ENCODE data around the gene FZR1. TPM values are rescaled to one million over a fixed set of nuclear protein-coding genes. Genes with fewer than 3 reads are reported as not detected.
A peak's percentile ranks its signal among the peaks of the same experiment; 100 is the strongest.

FZR1 gene
- total and polyA plus RNA-seq, 2 experiments from 2014 or later, result 48.6 to 68.5 TPM

DNA sequence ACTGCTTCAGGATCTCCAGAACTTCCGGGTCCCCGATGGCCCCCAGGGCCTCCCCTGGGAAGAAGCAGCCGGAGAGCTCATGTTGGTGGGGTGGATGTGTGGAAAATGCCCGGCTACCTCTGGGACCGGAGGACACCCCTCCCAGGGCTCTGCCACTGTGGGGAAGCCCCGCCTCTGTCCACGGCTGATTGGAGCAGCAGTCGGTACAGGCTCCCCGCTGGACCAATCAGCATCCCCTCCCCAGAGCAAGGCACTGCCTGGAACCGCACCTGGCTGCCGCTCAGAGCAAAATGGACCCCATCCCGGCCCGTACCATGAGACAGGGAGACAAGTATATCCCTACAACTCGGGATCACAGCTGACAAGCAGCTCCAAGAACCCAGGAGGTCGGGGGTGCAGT, 12.1 kb upstream of the FZR1 start:
- H3K4me1 ChIP-seq (ENCODE audit: low read depth), result no peaks in the 10 kb centered on the region
- no peaks in the 10 kb centered on the region for H3K27me3 ChIP-seq
- H3K4me3 ChIP-seq, result no peak overlapping the region
- H3K36me3 ChIP-seq, result peaks cover 8% of the 10 kb centered on the region
- DNase-seq (ENCODE audit: low read depth in 1 of 2, low spot score in 1 of 2), result peak in 1 of 2 donors; percentile 18
- TF ChIP-seq, protein P1, sequence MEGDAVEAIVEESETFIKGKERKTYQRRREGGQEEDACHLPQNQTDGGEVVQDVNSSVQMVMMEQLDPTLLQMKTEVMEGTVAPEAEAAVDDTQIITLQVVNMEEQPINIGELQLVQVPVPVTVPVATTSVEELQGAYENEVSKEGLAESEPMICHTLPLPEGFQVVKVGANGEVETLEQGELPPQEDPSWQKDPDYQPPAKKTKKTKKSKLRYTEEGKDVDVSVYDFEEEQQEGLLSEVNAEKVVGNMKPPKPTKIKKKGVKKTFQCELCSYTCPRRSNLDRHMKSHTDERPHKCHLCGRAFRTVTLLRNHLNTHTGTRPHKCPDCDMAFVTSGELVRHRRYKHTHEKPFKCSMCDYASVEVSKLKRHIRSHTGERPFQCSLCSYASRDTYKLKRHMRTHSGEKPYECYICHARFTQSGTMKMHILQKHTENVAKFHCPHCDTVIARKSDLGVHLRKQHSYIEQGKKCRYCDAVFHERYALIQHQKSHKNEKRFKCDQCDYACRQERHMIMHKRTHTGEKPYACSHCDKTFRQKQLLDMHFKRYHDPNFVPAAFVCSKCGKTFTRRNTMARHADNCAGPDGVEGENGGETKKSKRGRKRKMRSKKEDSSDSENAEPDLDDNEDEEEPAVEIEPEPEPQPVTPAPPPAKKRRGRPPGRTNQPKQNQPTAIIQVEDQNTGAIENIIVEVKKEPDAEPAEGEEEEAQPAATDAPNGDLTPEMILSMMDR (IDR thresholded peaks at IDR 0.05; ENCODE audit: low read depth, low read length), result no peak
- no peaks in the 10 kb centered on the region for H3K9me3 ChIP-seq (ENCODE audit: low read depth)
- no peak overlapping the region for H3K27ac ChIP-seq

DNA sequence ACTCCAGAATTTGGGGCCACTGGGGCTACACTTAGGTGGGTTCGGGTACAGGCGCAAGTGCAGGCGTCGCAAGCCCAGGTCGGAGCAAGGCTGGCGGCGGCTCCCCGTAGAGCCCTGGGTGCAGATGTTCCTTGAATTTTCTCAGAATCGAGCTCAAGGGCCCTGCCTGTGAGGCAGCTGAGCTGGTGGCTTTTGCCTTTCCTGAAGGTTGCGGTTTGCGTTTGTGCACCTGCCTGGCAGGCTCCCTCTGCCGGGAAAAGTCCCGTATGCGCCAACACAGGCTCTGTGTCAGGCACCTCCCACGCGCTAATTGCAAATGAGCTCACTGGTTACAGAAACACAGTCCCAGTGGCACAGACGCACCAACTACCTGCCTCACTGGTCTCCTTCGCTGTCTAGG, 11.6 kb upstream of the FZR1 start:
- Histone ChIP-seq H3K4me1 (ENCODE audit: low read depth) (peaks cover 2% of the 10 kb centered on the region), H3K36me3 (peaks cover 8% of the 10 kb centered on the region), H3K4me3 (no peak overlapping the region), H3K9me3 (ENCODE audit: low read depth) (no peaks in the 10 kb centered on the region), H3K27ac (no peak overlapping the region), H3K27me3 (no peaks in the 10 kb centered on the region)
- DNase-seq (ENCODE audit: low read depth in 1 of 2, low spot score in 1 of 2), result no peak
- TF ChIP-seq, protein P1 (IDR thresholded peaks at IDR 0.05; ENCODE audit: low read depth, low read length), result no peak

DNA sequence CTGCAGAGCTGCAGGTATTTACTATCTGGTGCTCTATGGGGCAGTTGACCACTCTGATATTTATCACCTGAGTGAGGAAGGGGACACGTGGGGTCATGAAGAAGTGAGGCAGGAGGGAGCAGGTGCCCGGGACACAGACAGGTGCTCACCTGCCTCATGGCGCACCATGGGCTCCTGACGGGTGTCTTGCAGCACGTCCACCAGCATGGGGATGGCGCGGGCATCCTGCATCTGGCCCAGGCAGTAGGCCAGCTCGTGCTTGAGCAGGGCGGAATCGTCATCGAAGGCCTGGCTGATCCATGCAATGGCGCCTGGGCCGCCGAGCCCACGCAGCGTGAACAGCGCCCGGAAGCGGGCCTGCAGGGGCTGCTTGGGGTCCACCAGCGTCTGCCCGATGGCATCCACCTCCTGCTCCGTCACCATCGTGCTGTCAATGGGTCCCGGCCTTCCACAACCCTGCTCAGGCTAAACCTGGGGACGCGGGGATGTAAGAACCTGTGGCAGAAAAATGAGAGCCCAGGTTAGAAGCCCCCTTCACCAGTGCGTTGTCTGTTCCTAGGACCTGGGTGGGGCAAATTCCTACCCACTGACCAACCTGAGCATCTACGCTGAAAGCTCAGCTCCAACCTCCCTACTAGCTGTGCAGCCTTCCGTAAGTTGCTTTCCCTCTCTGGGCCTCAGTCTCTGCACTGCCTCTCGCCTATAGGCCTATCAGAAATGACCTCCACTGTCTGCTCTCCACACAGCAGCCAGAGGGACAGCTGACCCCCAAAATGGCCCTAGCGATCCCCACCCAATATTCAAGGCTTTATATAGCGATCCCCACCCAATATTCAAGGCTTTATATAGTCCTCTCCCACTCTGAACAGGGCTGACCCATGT, 9.5 kb upstream of the FZR1 start:
- no peaks in the 10 kb centered on the region for H3K27me3 ChIP-seq
- no peak overlapping the region for H3K27ac ChIP-seq
- H3K9me3 ChIP-seq (ENCODE audit: low read depth), result no peaks in the 10 kb centered on the region
- peaks cover 8% of the 10 kb centered on the region for H3K36me3 ChIP-seq
- peaks cover 4% of the 10 kb centered on the region for H3K4me1 ChIP-seq (ENCODE audit: low read depth)
- H3K4me3 ChIP-seq, result no peak overlapping the region
- no peak for DNase-seq (ENCODE audit: low read depth in 1 of 2, low spot score in 1 of 2)
- TF ChIP-seq, protein P1 (IDR thresholded peaks at IDR 0.05; ENCODE audit: low read depth, low read length), result no peak

GRCh38 chr19:3497757-3498520, 8.2 kb upstream of the FZR1 start:
- no peak for DNase-seq (ENCODE audit: low read depth in 1 of 2, low spot score in 1 of 2)
- no peaks in the 10 kb centered on the region for H3K9me3 ChIP-seq (ENCODE audit: low read depth)
- H3K4me1 ChIP-seq (ENCODE audit: low read depth), result peaks cover 4% of the 10 kb centered on the region
- H3K27ac ChIP-seq, result no peak overlapping the region
- no peak overlapping the region for H3K4me3 ChIP-seq
- peaks cover 8% of the 10 kb centered on the region for H3K36me3 ChIP-seq
- H3K27me3 ChIP-seq, result no peaks in the 10 kb centered on the region
- TF ChIP-seq, protein P1 (IDR thresholded peaks at IDR 0.05; ENCODE audit: low read depth, low read length), result no peak

GRCh38 chr19:3499738-3500428, 6.2 kb upstream of the FZR1 start:
- no peak for DNase-seq (ENCODE audit: low read depth in 1 of 2, low spot score in 1 of 2)
- Histone ChIP-seq H3K4me3 (peak overlapping the region; percentile 83), H3K9me3 (ENCODE audit: low read depth) (no peaks in the 10 kb centered on the region), H3K27me3 (no peaks in the 10 kb centered on the region), H3K27ac (peak overlapping the region; percentile 96), H3K36me3 (peaks cover 5% of the 10 kb centered on the region), H3K4me1 (ENCODE audit: low read depth) (peaks cover 4% of the 10 kb centered on the region)
- TF ChIP-seq, protein P1 (IDR thresholded peaks at IDR 0.05; ENCODE audit: low read depth, low read length), result no peak

Data from cardiac muscle cell (in vitro differentiated cells and primary cell).